Activated CD4-positive, alpha-beta memory T cell treated with anti-CD3 and anti-CD28 coated beads for 36 hours (primary cell): ENCODE data around the gene SEC24C. TPM values are rescaled to one million over a fixed set of nuclear protein-coding genes. Genes with fewer than 3 reads are reported as not detected.
"Not testable (repeated sequence)": the region's sequence is repeated elsewhere in the genome, so short reads cannot be mapped to it uniquely, and the experiment has no call there.

ENCODE experiments used
- CTCF ChIA-PET: fragments of 350-600 bp; sonication (Branson Sonifier 250); formaldehyde crosslinking; loops from one replicate; lab custom pipeline; 2021; ENCODE audit warnings: antibody characterized with exemption, inconsistent platforms; lab: Charles Lee
- POLR2A ChIA-PET: fragments of 350-600 bp; sonication (Branson Sonifier 250); formaldehyde crosslinking; loops from one replicate; lab custom pipeline; 2021; ENCODE audit warnings: antibody characterized with exemption; lab: Charles Lee
- DNase-seq: peaks from one replicate; pipeline ENCODE4 v3.0.0-alpha.2; 2020
- H3K27ac Mint-ChIP-seq: one replicate; pipeline ENCODE4 v1.8.0; 2021; ENCODE audit warnings: mixed read lengths
- H3K27me3 Mint-ChIP-seq: one replicate; pipeline ENCODE4 v1.8.0; 2021; ENCODE audit warnings: mixed read lengths
- H3K36me3 Mint-ChIP-seq: one replicate; pipeline ENCODE4 v1.8.0; 2021; ENCODE audit warnings: mixed read lengths
- H3K4me1 Mint-ChIP-seq: one replicate; pipeline ENCODE4 v1.8.0; 2021; ENCODE audit warnings: low read depth, mixed read lengths
- H3K4me3 Mint-ChIP-seq: one replicate; pipeline ENCODE4 v1.8.0; 2021; ENCODE audit warnings: mild to moderate bottlenecking, mixed read lengths
- H3K9me3 Mint-ChIP-seq: one replicate; pipeline ENCODE4 v1.8.0; 2021; ENCODE audit warnings: mixed read lengths
- intact Hi-C: fragments of 100-400 bp; cut with micrococcal nuclease; formaldehyde crosslinking; loops from one replicate; pipeline ENCODE4 v1.15.1; 2023
- total RNA-seq, 2 experiments: library from RNA; stranded (reverse); gene quantifications; one replicate each; pipeline ENCODE4 v1.2.3, GENCODE V29; 2021

The SEC24C gene
- total RNA-seq, 2 experiments from 2014 or later, result 88.3 to 90.7 TPM

- intact Hi-C loops, H3K27me3 Mint-ChIP-seq, H3K4me3 Mint-ChIP-seq, CTCF ChIA-PET, H3K27ac Mint-ChIP-seq, H3K9me3 Mint-ChIP-seq, DNase-seq, H3K4me1 Mint-ChIP-seq: not testable (repeated sequence)
- H3K36me3 Mint-ChIP-seq, result peaks cover 34% of the 10 kb centered on the region
- POLR2A ChIA-PET, result interaction anchor here (1.9 kb wide), 1 partner anchor 13 kb away, joined by 5 read pairs; no protein-coding TSS in a partner anchor
Observed at GRCh38 chr10:73796035-73796434, 51.9 kb downstream of the SEC24C start.

GRCh38 chr10:73796766-73797165 is 52.6 kb downstream of the SEC24C start:
- CTCF ChIA-PET, result no interaction called here

GRCh38 chr10:73797324-73798025 is 53.3 kb downstream of the SEC24C start:
- Mint-ChIP-seq H3K4me3 (no peak overlapping the region), H3K27me3 (no peaks in the 10 kb centered on the region), H3K36me3 (peaks cover 31% of the 10 kb centered on the region), H3K9me3 (no peaks in the 10 kb centered on the region), H3K4me1 (no peaks in the 10 kb centered on the region), H3K27ac (peak overlapping the region; percentile 50)
- intact Hi-C loops, result no loop called here
- DNase-seq, result no peak
- POLR2A ChIA-PET, result interaction anchor here (1.9 kb wide), 1 partner anchor 12 kb away, joined by 5 read pairs; no protein-coding TSS in a partner anchor
- CTCF ChIA-PET, result no interaction called here

More at GRCh38 chr10:73796766-73797165, 52.6 kb downstream of the SEC24C start:
- Mint-ChIP-seq H3K4me1 (no peaks in the 10 kb centered on the region), H3K9me3 (no peaks in the 10 kb centered on the region), H3K27me3 (no peaks in the 10 kb centered on the region), H3K36me3 (peaks cover 29% of the 10 kb centered on the region), H3K4me3 (no peak overlapping the region), H3K27ac (no peak overlapping the region)
- POLR2A ChIA-PET, result interaction anchor here (1.9 kb wide), 1 partner anchor 13 kb away, joined by 5 read pairs; no protein-coding TSS in a partner anchor
- DNase-seq, result no peak
- intact Hi-C loops, result no loop called here

- ChIA-PET CTCF (no interaction called here), POLR2A (interaction anchor here (1.2 kb wide), 1 partner anchor 11 kb away, joined by 6 read pairs; no protein-coding TSS in a partner anchor)
- Mint-ChIP-seq H3K36me3 (peaks cover 32% of the 10 kb centered on the region), H3K9me3 (no peaks in the 10 kb centered on the region), H3K4me3 (no peak overlapping the region), H3K4me1 (no peaks in the 10 kb centered on the region), H3K27me3 (no peaks in the 10 kb centered on the region), H3K27ac (peak overlapping the region; percentile 50)
- no peak for DNase-seq
- intact Hi-C loops, result no loop called here
Observed at GRCh38 chr10:73798087-73798486, 53.9 kb downstream of the SEC24C start.

GRCh38 chr10:73798927-73799560 is 54.9 kb downstream of the SEC24C start:
- intact Hi-C loops, result no loop called here
- peaks cover 7% of the 10 kb centered on the region for H3K4me1 Mint-ChIP-seq
- peaks cover 33% of the 10 kb centered on the region for H3K36me3 Mint-ChIP-seq
- ChIA-PET POLR2A (interaction anchor here (0.9 to 1.2 kb wide), 2 partner anchors 10 to 27 kb away, joined by 3 to 6 read pairs; a partner anchor contains a TSS), CTCF (no interaction called here)
- H3K4me3 Mint-ChIP-seq, result no peak overlapping the region
- H3K9me3 Mint-ChIP-seq, result no peaks in the 10 kb centered on the region
- H3K27me3 Mint-ChIP-seq, result no peaks in the 10 kb centered on the region
- no peak for DNase-seq
- H3K27ac Mint-ChIP-seq, result peak overlapping the region; percentile 34

- peaks cover 28% of the 10 kb centered on the region for H3K36me3 Mint-ChIP-seq
- H3K4me3 Mint-ChIP-seq, result no peak overlapping the region
- H3K4me1 Mint-ChIP-seq, result peaks cover 8% of the 10 kb centered on the region
- no peaks in the 10 kb centered on the region for H3K9me3 Mint-ChIP-seq
- intact Hi-C loops, result no loop called here
- H3K27me3 Mint-ChIP-seq, result no peaks in the 10 kb centered on the region
- POLR2A ChIA-PET, result interaction anchor here (1.4 kb wide), 1 partner anchor 10 kb away, joined by 6 read pairs; no protein-coding TSS in a partner anchor
- CTCF ChIA-PET, result no interaction called here
- H3K27ac Mint-ChIP-seq, result no peak overlapping the region
- no peak for DNase-seq
Observed at GRCh38 chr10:73799899-73800559, 55.9 kb downstream of the SEC24C start.

GRCh38 chr10:73800560-73801252 is 56.5 kb downstream of the SEC24C start:
- CTCF ChIA-PET, result no interaction called here
- no peak overlapping the region for H3K4me3 Mint-ChIP-seq
- POLR2A ChIA-PET, result interaction anchor here (1.4 kb wide), 1 partner anchor 9 kb away, joined by 6 read pairs; no protein-coding TSS in a partner anchor

GRCh38 chr10:73801253-73801590 is 57.0 kb downstream of the SEC24C start:
- POLR2A ChIA-PET, result interaction anchor here (0.7 to 1.4 kb wide), 2 partner anchors 9 kb away, joined by 5 to 6 read pairs; no protein-coding TSS in a partner anchor
- intact Hi-C loops, result no loop called here
- no peak for DNase-seq
- Mint-ChIP-seq H3K4me1 (peaks cover 13% of the 10 kb centered on the region), H3K4me3 (no peak overlapping the region), H3K36me3 (peaks cover 36% of the 10 kb centered on the region), H3K9me3 (no peaks in the 10 kb centered on the region), H3K27ac (no peak overlapping the region), H3K27me3 (no peaks in the 10 kb centered on the region)
- CTCF ChIA-PET, result no interaction called here

More at GRCh38 chr10:73800560-73801252, 56.5 kb downstream of the SEC24C start:
- H3K27ac Mint-ChIP-seq, result no peak overlapping the region
- H3K9me3 Mint-ChIP-seq, result no peaks in the 10 kb centered on the region
- DNase-seq, result no peak
- H3K36me3 Mint-ChIP-seq, result peaks cover 33% of the 10 kb centered on the region
- H3K27me3 Mint-ChIP-seq, result no peaks in the 10 kb centered on the region
- intact Hi-C loops, result no loop called here
- H3K4me1 Mint-ChIP-seq, result peaks cover 9% of the 10 kb centered on the region

GRCh38 chr10:73802276-73802991 is 58.3 kb downstream of the SEC24C start:
- no peak overlapping the region for H3K4me3 Mint-ChIP-seq
- H3K27me3 Mint-ChIP-seq, result no peaks in the 10 kb centered on the region
- CTCF ChIA-PET, result no interaction called here
- no peaks in the 10 kb centered on the region for H3K9me3 Mint-ChIP-seq
- no peak for DNase-seq
- peaks cover 46% of the 10 kb centered on the region for H3K36me3 Mint-ChIP-seq
- H3K4me1 Mint-ChIP-seq, result peaks cover 24% of the 10 kb centered on the region
- POLR2A ChIA-PET, result no interaction called here
- intact Hi-C loops, result no loop called here
- peak overlapping the region; percentile 51 for H3K27ac Mint-ChIP-seq

GRCh38 chr10:73803680-73804286 is 59.6 kb downstream of the SEC24C start:
- H3K4me1 Mint-ChIP-seq, result peaks cover 35% of the 10 kb centered on the region
- CTCF ChIA-PET, result interaction anchor here (0.9 to 1.0 kb wide), 2 partner anchors 17 to 32 kb away, joined by 3 read pairs; no protein-coding TSS in a partner anchor

More at GRCh38 chr10:73803680-73804286, 59.6 kb downstream of the SEC24C start:
- H3K4me3 Mint-ChIP-seq, result no peak overlapping the region
- POLR2A ChIA-PET, result interaction anchor here (1.1 to 1.4 kb wide), 3 partner anchors 22 to 60 kb away, joined by 3 to 5 read pairs (median 4); partner anchors contain the start of gene CHCHD1
- intact Hi-C loops, result no loop called here
- no peak for DNase-seq
- no peaks in the 10 kb centered on the region for H3K9me3 Mint-ChIP-seq
- peaks cover 57% of the 10 kb centered on the region for H3K36me3 Mint-ChIP-seq
- H3K27ac Mint-ChIP-seq, result peak overlapping the region; percentile 86
- no peaks in the 10 kb centered on the region for H3K27me3 Mint-ChIP-seq
